Neural progenitor cell (in vitro differentiated cells): Measurements from ENCODE around the gene STAT5B. TPM values are rescaled to one million over a fixed set of nuclear protein-coding genes. Genes with fewer than 3 reads are reported as not detected.

Source experiments
- DNase-seq: peaks from one replicate; pipeline ENCODE4 v3.0.0-alpha.2; 2016; ENCODE audit warnings: low spot score
- H2AFZ ChIP-seq: fragments of 200-600 bp; sonication (generic); replicated peaks from 2 replicates; pipeline ENCODE4 v1.6.1; 2016; ENCODE audit warnings: antibody characterized with exemption
- H3F3A ChIP-seq: fragments of 200-600 bp; sonication (generic); 2 replicates; pipeline ENCODE4 v1.6.1; 2016; ENCODE audit warnings: antibody characterized with exemption, low read depth
- H3K27ac ChIP-seq: fragments of 200-600 bp; sonication (generic); 2 replicates; pipeline ENCODE4 v1.5.1; 2016; ENCODE audit warnings: mild to moderate bottlenecking
- H3K27me3 ChIP-seq: fragments of 200-600 bp; sonication (generic); 2 replicates; pipeline ENCODE4 v1.6.1; 2016; ENCODE audit warnings: mild to moderate bottlenecking, moderate library complexity
- H3K36me3 ChIP-seq: fragments of 200-600 bp; sonication (generic); 2 replicates; pipeline ENCODE4 v1.5.1; 2016
- H3K4me1 ChIP-seq: fragments of 200-600 bp; sonication (generic); 2 replicates; pipeline ENCODE4 v1.6.1; 2016; ENCODE audit warnings: mixed run types
- H3K4me2 ChIP-seq: fragments of 200-600 bp; sonication (generic); 2 replicates; pipeline ENCODE4 v1.6.1; 2016
- H3K4me3 ChIP-seq: fragments of 200-600 bp; sonication (generic); 2 replicates; pipeline ENCODE4 v1.5.1; 2016
- H3K79me2 ChIP-seq: fragments of 200-600 bp; sonication (generic); 2 replicates; pipeline ENCODE4 v1.6.1; 2016; ENCODE audit warnings: low read depth
- H3K9ac ChIP-seq: fragments of 200-600 bp; sonication (generic); 2 replicates; pipeline ENCODE4 v1.6.1; 2016
- H3K9me3 ChIP-seq: fragments of 200-600 bp; sonication (generic); 2 replicates; pipeline ENCODE4 v1.5.1; 2016; ENCODE audit warnings: low read depth
- H4K20me1 ChIP-seq: fragments of 200-600 bp; sonication (generic); 2 replicates; pipeline ENCODE4 v1.6.1; 2016; ENCODE audit warnings: low read depth
- H3K27ac Mint-ChIP-seq: 3 replicates; pipeline ENCODE4 v1.8.0; 2021; ENCODE audit warnings: mixed read lengths
- H3K27me3 Mint-ChIP-seq: 2 replicates; pipeline ENCODE4 v1.8.0; 2022; ENCODE audit warnings: low read depth, mild to moderate bottlenecking, inconsistent platforms, moderate library complexity, mixed read lengths; ENCODE audit not compliant: insufficient read depth
- H3K36me3 Mint-ChIP-seq: 3 replicates; pipeline ENCODE4 v1.8.0; 2021; ENCODE audit warnings: mixed read lengths
- H3K4me1 Mint-ChIP-seq: 3 replicates; pipeline ENCODE4 v1.8.0; 2021; ENCODE audit warnings: mixed read lengths
- H3K4me3 Mint-ChIP-seq: 3 replicates; pipeline ENCODE4 v1.8.0; 2021; ENCODE audit warnings: mild to moderate bottlenecking, moderate library complexity, mixed read lengths
- H3K9me3 Mint-ChIP-seq: 3 replicates; pipeline ENCODE4 v1.8.0; 2020; ENCODE audit warnings: mixed read lengths
- EZH2 ChIP-seq: fragments of 200-600 bp; sonication (generic); IDR thresholded peaks from 2 replicates; pipeline ENCODE4 v1.6.1; 2017; ENCODE audit warnings: antibody characterized with exemption, mild to moderate bottlenecking, moderate library complexity
- EZH2phosphoT487 ChIP-seq: fragments of 200-600 bp; sonication (generic); IDR thresholded peaks from 2 replicates; pipeline ENCODE4 v1.6.1; 2017; ENCODE audit warnings: antibody characterized with exemption
- total RNA-seq: library from RNA; depleted of rRNA; stranded (reverse); fragments of >200 nt; gene quantifications from 2 replicates; pipeline ENCODE4 v1.2.3, GENCODE V29; 2015; ENCODE audit warnings: low replicate concordance
- TF ChIP-seq, protein P1 (sequence below): fragments of 200-600 bp; sonication (generic); IDR thresholded peaks from 2 replicates; pipeline ENCODE4 v1.5.1; 2017; ENCODE audit warnings: antibody characterized with exemption, mild to moderate bottlenecking

The STAT5B gene
- total RNA-seq, 1 donor from 2014 or later, result 96.4 TPM

DNA sequence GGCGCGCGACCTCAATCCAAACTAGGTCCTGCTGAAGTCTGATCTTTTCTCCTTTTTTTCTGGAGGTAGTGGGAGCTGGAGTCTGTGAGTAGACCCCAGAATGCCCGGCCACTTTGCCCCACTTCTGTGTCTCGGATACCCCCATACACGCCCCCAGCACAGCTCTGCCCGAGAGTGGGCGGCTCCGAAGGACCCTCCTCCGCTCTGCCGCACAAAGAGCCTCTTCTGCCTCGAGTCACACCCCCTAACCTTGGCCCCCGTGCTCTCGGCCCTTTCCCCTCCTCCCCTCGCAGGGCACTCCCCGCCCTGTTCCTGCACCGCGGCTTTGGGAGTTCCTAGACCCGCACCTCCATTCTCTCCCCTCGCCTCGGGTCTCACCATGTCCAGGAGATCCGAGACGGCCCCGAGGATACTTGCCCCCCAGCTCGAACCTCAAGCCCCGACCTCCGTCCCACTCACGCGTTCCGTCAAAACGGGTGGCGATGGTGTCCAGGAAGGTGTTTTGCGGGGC lies 95.7 kb downstream of the STAT5B start:
- Histone ChIP-seq H2AFZ (no peak overlapping the region), H3K9me3 (no peaks in the 10 kb centered on the region), H3K36me3 (no peaks in the 10 kb centered on the region), H4K20me1 (peaks cover 27% of the 10 kb centered on the region), H3K4me1 (peaks cover 22% of the 10 kb centered on the region), H3K4me2 (peak overlapping the region; percentile 80), H3K79me2 (no peaks in the 10 kb centered on the region), H3K9ac (no peak overlapping the region), H3K4me3 (peak overlapping the region; percentile 33), H3K27me3 (peaks cover 80% of the 10 kb centered on the region), H3K27ac (no peak overlapping the region), H3F3A (peaks cover 30% of the 10 kb centered on the region)
- no peaks in the 10 kb centered on the region for H3K9me3 Mint-ChIP-seq
- no peaks in the 10 kb centered on the region for H3K36me3 Mint-ChIP-seq
- H3K27me3 Mint-ChIP-seq, result peaks cover 51% of the 10 kb centered on the region
- TF ChIP-seq EZH2 (peak; percentile 66), EZH2phosphoT487 (peak; percentile 67)
- TF ChIP-seq, protein P1, sequence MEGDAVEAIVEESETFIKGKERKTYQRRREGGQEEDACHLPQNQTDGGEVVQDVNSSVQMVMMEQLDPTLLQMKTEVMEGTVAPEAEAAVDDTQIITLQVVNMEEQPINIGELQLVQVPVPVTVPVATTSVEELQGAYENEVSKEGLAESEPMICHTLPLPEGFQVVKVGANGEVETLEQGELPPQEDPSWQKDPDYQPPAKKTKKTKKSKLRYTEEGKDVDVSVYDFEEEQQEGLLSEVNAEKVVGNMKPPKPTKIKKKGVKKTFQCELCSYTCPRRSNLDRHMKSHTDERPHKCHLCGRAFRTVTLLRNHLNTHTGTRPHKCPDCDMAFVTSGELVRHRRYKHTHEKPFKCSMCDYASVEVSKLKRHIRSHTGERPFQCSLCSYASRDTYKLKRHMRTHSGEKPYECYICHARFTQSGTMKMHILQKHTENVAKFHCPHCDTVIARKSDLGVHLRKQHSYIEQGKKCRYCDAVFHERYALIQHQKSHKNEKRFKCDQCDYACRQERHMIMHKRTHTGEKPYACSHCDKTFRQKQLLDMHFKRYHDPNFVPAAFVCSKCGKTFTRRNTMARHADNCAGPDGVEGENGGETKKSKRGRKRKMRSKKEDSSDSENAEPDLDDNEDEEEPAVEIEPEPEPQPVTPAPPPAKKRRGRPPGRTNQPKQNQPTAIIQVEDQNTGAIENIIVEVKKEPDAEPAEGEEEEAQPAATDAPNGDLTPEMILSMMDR, result no peak
- H3K4me3 Mint-ChIP-seq, result peak overlapping the region; percentile 76
- peak; percentile 47 for DNase-seq
- H3K4me1 Mint-ChIP-seq, result peaks cover 22% of the 10 kb centered on the region
- no peak overlapping the region for H3K27ac Mint-ChIP-seq

DNA sequence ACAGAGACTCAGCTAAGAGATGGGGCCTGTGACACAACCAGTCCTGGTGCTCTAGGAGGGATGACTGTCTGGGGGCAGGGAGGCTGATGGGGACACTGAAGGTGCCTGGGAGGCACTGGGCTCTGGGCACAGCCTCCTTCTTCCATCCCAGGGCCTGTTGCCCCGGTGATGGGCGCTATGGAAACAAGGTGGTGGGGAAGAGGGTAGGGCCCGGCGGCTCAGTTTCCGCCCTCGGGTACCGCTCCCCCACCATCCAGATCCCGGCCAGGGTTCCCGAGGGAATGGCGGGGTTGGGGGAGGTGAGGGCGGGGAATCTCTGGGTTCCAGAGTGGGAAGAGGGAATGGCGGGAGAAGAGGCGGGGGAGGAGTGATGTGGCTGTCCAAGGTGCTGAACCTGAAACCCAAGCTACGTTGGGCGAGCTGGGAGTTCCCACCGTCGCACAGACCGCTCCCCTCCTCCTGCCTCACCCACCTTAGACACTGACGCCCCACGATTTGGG lies 96.2 kb downstream of the STAT5B start:
- no peaks in the 10 kb centered on the region for H3K9me3 ChIP-seq
- TF ChIP-seq, protein P1, result no peak
- no peak for TF ChIP-seq EZH2
- TF ChIP-seq EZH2phosphoT487, result no peak
- no peak overlapping the region for H3K9ac ChIP-seq
- H3K27me3 Mint-ChIP-seq, result peaks cover 54% of the 10 kb centered on the region
- H3K4me2 ChIP-seq, result peak overlapping the region; percentile 80
- no peaks in the 10 kb centered on the region for H3K9me3 Mint-ChIP-seq
- no peaks in the 10 kb centered on the region for H3K36me3 ChIP-seq
- peak overlapping the region; percentile 33 for H3K4me3 ChIP-seq
- peaks cover 22% of the 10 kb centered on the region for H4K20me1 ChIP-seq
- H2AFZ ChIP-seq, result no peak overlapping the region
- peaks cover 75% of the 10 kb centered on the region for H3K27me3 ChIP-seq
- peak; percentile 90 for DNase-seq
- H3K79me2 ChIP-seq, result no peaks in the 10 kb centered on the region
- no peak overlapping the region for H3K27ac Mint-ChIP-seq
- H3K4me3 Mint-ChIP-seq, result peak overlapping the region; percentile 76
- H3K27ac ChIP-seq, result no peak overlapping the region
- peaks cover 25% of the 10 kb centered on the region for H3F3A ChIP-seq
- peaks cover 17% of the 10 kb centered on the region for H3K4me1 Mint-ChIP-seq
- no peaks in the 10 kb centered on the region for H3K36me3 Mint-ChIP-seq
- H3K4me1 ChIP-seq, result peaks cover 17% of the 10 kb centered on the region

DNA sequence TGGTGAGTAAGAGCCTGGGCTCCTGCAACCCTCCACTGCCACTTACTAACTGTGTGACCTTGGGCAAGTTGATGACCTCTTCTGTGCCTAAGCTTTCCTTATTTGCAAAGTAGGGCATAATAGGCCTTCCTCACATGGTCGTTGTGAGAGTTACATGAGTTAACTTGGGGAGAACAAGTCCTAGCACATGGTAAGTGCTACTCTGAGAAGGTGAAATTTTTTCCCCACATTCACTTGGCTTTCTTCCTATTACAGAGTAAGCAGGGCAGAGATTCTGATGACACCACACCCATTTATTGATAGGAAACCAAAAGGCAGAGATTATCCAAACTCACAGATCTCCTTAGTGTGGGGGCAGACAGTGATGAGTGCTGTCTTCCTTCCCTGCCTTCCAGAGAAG lies 96.9 kb downstream of the STAT5B start:
- Mint-ChIP-seq H3K4me1 (peaks cover 12% of the 10 kb centered on the region), H3K36me3 (no peaks in the 10 kb centered on the region), H3K27ac (no peak overlapping the region), H3K9me3 (no peaks in the 10 kb centered on the region), H3K4me3 (peak overlapping the region; percentile 28), H3K27me3 (peaks cover 54% of the 10 kb centered on the region)
- H3K36me3 ChIP-seq, result no peaks in the 10 kb centered on the region
- no peak overlapping the region for H3K27ac ChIP-seq
- no peak for DNase-seq
- H3K9me3 ChIP-seq, result no peaks in the 10 kb centered on the region
- no peak overlapping the region for H3K4me2 ChIP-seq
- no peak overlapping the region for H2AFZ ChIP-seq
- H3K4me3 ChIP-seq, result no peak overlapping the region
- H3K79me2 ChIP-seq, result no peaks in the 10 kb centered on the region
- TF ChIP-seq, protein P1, result no peak
- TF ChIP-seq EZH2phosphoT487, result no peak
- no peak for TF ChIP-seq EZH2
- peaks cover 68% of the 10 kb centered on the region for H3K27me3 ChIP-seq
- peaks cover 18% of the 10 kb centered on the region for H3F3A ChIP-seq
- no peak overlapping the region for H3K9ac ChIP-seq
- H3K4me1 ChIP-seq, result peaks cover 10% of the 10 kb centered on the region
- H4K20me1 ChIP-seq, result peaks cover 18% of the 10 kb centered on the region
